Activated gamma-delta T cell (primary cell): ENCODE measurements around the gene EHMT2.
"Not testable (repeated sequence)": the region's sequence is repeated elsewhere in the genome, so short reads cannot be mapped to it uniquely, and the experiment has no call there.

Experiments
- DNase-seq: peaks from one replicate; lab custom pipeline; 2025; lab: John Stamatoyannopoulos, UW
- total RNA-seq, 2 donors: gene quantifications; one replicate each; lab custom pipeline; 2026; lab: John Stamatoyannopoulos, UW

The EHMT2 gene
- total RNA-seq, result 91.7 to 106 reads per million in 2 donors

- DNase-seq, result peak; percentile 76
These were observed at the start of gene EHMT2 for GRCh38 chr6:31897612-31898382. Gene EHMT2 (minus strand): TSS chr6:31897698. CDS start chr6:31897677, 21 bp downstream.

- no peak for DNase-seq
These were observed 49.7 kb upstream of the EHMT2 start for GRCh38 chr6:31947070-31947675.

GRCh38 chr6:31946370-31946885 is 48.9 kb upstream of the EHMT2 start:
- no peak for DNase-seq

- DNase-seq, result no peak
These were observed 48.2 kb upstream of the EHMT2 start, which contains the start of gene CFB for GRCh38 chr6:31945507-31946369. Gene CFB (plus strand): TSS chr6:31946095. CDS start chr6:31946222, 127 bp downstream.

GRCh38 chr6:31945154-31945506 is 47.6 kb upstream of the EHMT2 start:
- DNase-seq, result no peak

GRCh38 chr6:31943742-31944141 is 46.2 kb upstream of the EHMT2 start:
- no peak for DNase-seq

GRCh38 chr6:31940256-31940664 is 42.8 kb upstream of the EHMT2 start:
- DNase-seq, result no peak

GRCh38 chr6:31935823-31936222 is 38.3 kb upstream of the EHMT2 start:
- no peak for DNase-seq

- no peak for DNase-seq
These were observed 37.5 kb upstream of the EHMT2 start for GRCh38 chr6:31935021-31935420.

- DNase-seq, result no peak
These were observed 36.0 kb upstream of the EHMT2 start for GRCh38 chr6:31933537-31933936.

GRCh38 chr6:31932137-31932536 is 34.6 kb upstream of the EHMT2 start:
- DNase-seq, result not testable (repeated sequence)

- no peak for DNase-seq
These were observed 33.5 kb upstream of the EHMT2 start for GRCh38 chr6:31930962-31931361.

GRCh38 chr6:31928672-31928939 is 31.1 kb upstream of the EHMT2 start:
- no peak for DNase-seq

GRCh38 chr6:31927863-31928671 is 30.6 kb upstream of the EHMT2 start:
- DNase-seq, result no peak

- no peak for DNase-seq
These were observed 29.9 kb upstream of the EHMT2 start, which contains the start of gene C2 for GRCh38 chr6:31927242-31927862. Gene C2 (plus strand): TSS chr6:31927717. CDS start chr6:31927753, 36 bp downstream.

GRCh38 chr6:31922942-31923341 is 25.4 kb upstream of the EHMT2 start:
- no peak for DNase-seq

- DNase-seq, result no peak
These were observed 23.3 kb upstream of the EHMT2 start for GRCh38 chr6:31920811-31921210.

- no peak for DNase-seq
These were observed 22.3 kb upstream of the EHMT2 start for GRCh38 chr6:31919624-31920303.

- no peak for DNase-seq
These were observed 20.7 kb upstream of the EHMT2 start for GRCh38 chr6:31918069-31918720.

GRCh38 chr6:31915756-31916155 is 18.3 kb upstream of the EHMT2 start:
- no peak for DNase-seq
